ENCODE measurements around the gene IL2RA. TPM values are rescaled to one million over a fixed set of nuclear protein-coding genes. Genes with fewer than 3 reads are reported as not detected.

IL2RA gene
- polyA plus RNA-seq, 1 donor from 2014 or later = not detected

GRCh38 chr10:6022660-6023059 is 39.5 kb downstream of the IL2RA start:
- H3K27me3 ChIP-seq (ENCODE audit: insufficient read depth, low read depth, low read length) = no peaks in the 10 kb centered on the region
- H3K79me2 ChIP-seq (replicated peaks; ENCODE audit: insufficient read depth, low read length) = no peaks in the 10 kb centered on the region
- H3F3A ChIP-seq (ENCODE audit: insufficient read depth, low read length, poor library complexity, severe bottlenecking) = no peaks in the 10 kb centered on the region
- H3K9me3 ChIP-seq (ENCODE audit: low read length) = no peaks in the 10 kb centered on the region
- H3K9me2 ChIP-seq (ENCODE audit: insufficient read depth, low read length) = no peaks in the 10 kb centered on the region
- H4K20me1 ChIP-seq (ENCODE audit: insufficient read depth) = no peaks in the 10 kb centered on the region
- no peak overlapping the region for H3K4me3 ChIP-seq (ENCODE audit: low read length)
- TF ChIP-seq TAF1 (IDR thresholded peaks at IDR 0.05; ENCODE audit: low read depth) (no peak), REST (IDR thresholded peaks at IDR 0.05; ENCODE audit: borderline replicate concordance) (no peak), MXI1 (conservative IDR thresholded peaks at IDR 0.05; ENCODE audit: poor library complexity, severe bottlenecking) (no peak), SMC3 (conservative IDR thresholded peaks at IDR 0.05; ENCODE audit: poor library complexity) (no peak), CTCF (IDR thresholded peaks at IDR 0.05; ENCODE audit: poor library complexity, severe bottlenecking) (no peak), RAD21 (conservative IDR thresholded peaks at IDR 0.05) (no peak), POLR2AphosphoS5 (IDR thresholded peaks at IDR 0.05) (no peak), EP300 (conservative IDR thresholded peaks at IDR 0.05; ENCODE audit: poor library complexity, severe bottlenecking) (no peak), EZH2 (IDR thresholded peaks at IDR 0.05; ENCODE audit: borderline replicate concordance, insufficient read depth, low read length, poor library complexity, severe bottlenecking) (no peak)
- no peak overlapping the region for H3K9ac ChIP-seq (ENCODE audit: low read length)
- H3K27ac ChIP-seq (ENCODE audit: low read length) = no peak overlapping the region
- H3K4me2 ChIP-seq (ENCODE audit: low read length) = no peak overlapping the region
- no peak overlapping the region for H2AFZ ChIP-seq (ENCODE audit: low read depth, low read length)
- H3K36me3 ChIP-seq (ENCODE audit: insufficient read depth, low read length) = no peaks in the 10 kb centered on the region

- H3K27ac ChIP-seq (ENCODE audit: low read length) = no peak overlapping the region
- no peaks in the 10 kb centered on the region for H3F3A ChIP-seq (ENCODE audit: insufficient read depth, low read length, poor library complexity, severe bottlenecking)
- no peak overlapping the region for H3K4me2 ChIP-seq (ENCODE audit: low read length)
- no peak overlapping the region for H3K9ac ChIP-seq (ENCODE audit: low read length)
- H3K79me2 ChIP-seq (replicated peaks; ENCODE audit: insufficient read depth, low read length) = no peaks in the 10 kb centered on the region
- H3K4me3 ChIP-seq (ENCODE audit: low read length) = no peak overlapping the region
- H3K36me3 ChIP-seq (ENCODE audit: insufficient read depth, low read length) = no peaks in the 10 kb centered on the region
- no peaks in the 10 kb centered on the region for H3K9me3 ChIP-seq (ENCODE audit: low read length)
- H2AFZ ChIP-seq (ENCODE audit: low read depth, low read length) = no peak overlapping the region
- no peaks in the 10 kb centered on the region for H3K27me3 ChIP-seq (ENCODE audit: insufficient read depth, low read depth, low read length)
- TF ChIP-seq RAD21 (conservative IDR thresholded peaks at IDR 0.05) = no peak
- TF ChIP-seq SMC3 (conservative IDR thresholded peaks at IDR 0.05; ENCODE audit: poor library complexity) = no peak
- TF ChIP-seq EP300 (conservative IDR thresholded peaks at IDR 0.05; ENCODE audit: poor library complexity, severe bottlenecking) = no peak
- no peak for TF ChIP-seq POLR2AphosphoS5 (IDR thresholded peaks at IDR 0.05)
- no peaks in the 10 kb centered on the region for H3K9me2 ChIP-seq (ENCODE audit: insufficient read depth, low read length)
- H4K20me1 ChIP-seq (ENCODE audit: insufficient read depth) = no peaks in the 10 kb centered on the region
Measured at GRCh38 chr10:6020826-6021225, 41.3 kb downstream of the IL2RA start.

GRCh38 chr10:6019796-6020195 is 42.4 kb downstream of the IL2RA start:
- Histone ChIP-seq H3K9ac (ENCODE audit: low read length) (no peak overlapping the region), H3F3A (ENCODE audit: insufficient read depth, low read length, poor library complexity, severe bottlenecking) (no peaks in the 10 kb centered on the region), H4K20me1 (ENCODE audit: insufficient read depth) (no peaks in the 10 kb centered on the region), H3K36me3 (ENCODE audit: insufficient read depth, low read length) (no peaks in the 10 kb centered on the region), H3K9me3 (ENCODE audit: low read length) (no peaks in the 10 kb centered on the region), H3K27me3 (ENCODE audit: insufficient read depth, low read depth, low read length) (no peaks in the 10 kb centered on the region), H3K27ac (ENCODE audit: low read length) (no peak overlapping the region), H3K4me2 (ENCODE audit: low read length) (no peak overlapping the region), H3K9me2 (ENCODE audit: insufficient read depth, low read length) (no peaks in the 10 kb centered on the region), H2AFZ (ENCODE audit: low read depth, low read length) (no peak overlapping the region), H3K4me3 (ENCODE audit: low read length) (no peak overlapping the region), H3K79me2 (replicated peaks; ENCODE audit: insufficient read depth, low read length) (no peaks in the 10 kb centered on the region)
- TF ChIP-seq REST (IDR thresholded peaks at IDR 0.05; ENCODE audit: borderline replicate concordance) = no peak
- TF ChIP-seq POLR2AphosphoS5 (IDR thresholded peaks at IDR 0.05) = no peak
- TF ChIP-seq MXI1 (conservative IDR thresholded peaks at IDR 0.05; ENCODE audit: poor library complexity, severe bottlenecking) = no peak
- no peak for TF ChIP-seq TAF1 (IDR thresholded peaks at IDR 0.05; ENCODE audit: low read depth)
- TF ChIP-seq RAD21 (conservative IDR thresholded peaks at IDR 0.05) = no peak
- no peak for TF ChIP-seq SMC3 (conservative IDR thresholded peaks at IDR 0.05; ENCODE audit: poor library complexity)
- no peak for TF ChIP-seq CTCF (IDR thresholded peaks at IDR 0.05; ENCODE audit: poor library complexity, severe bottlenecking)
- no peak for TF ChIP-seq EZH2 (IDR thresholded peaks at IDR 0.05; ENCODE audit: borderline replicate concordance, insufficient read depth, low read length, poor library complexity, severe bottlenecking)
- no peak for TF ChIP-seq EP300 (conservative IDR thresholded peaks at IDR 0.05; ENCODE audit: poor library complexity, severe bottlenecking)

Measured in neural cell (in vitro differentiated cells).